ENCODE data around the gene SPDYC.

The SPDYC gene

GRCh38 chr11:65207918-65208784 is 38.1 kb downstream of the SPDYC start:
- no peak for FAIRE-seq

- no peak for FAIRE-seq
These were observed 39.0 kb downstream of the SPDYC start for GRCh38 chr11:65208785-65209710.

GRCh38 chr11:65209711-65210360 is 39.8 kb downstream of the SPDYC start:
- FAIRE-seq: no peak

- FAIRE-seq: no peak
These were observed 40.3 kb downstream of the SPDYC start for GRCh38 chr11:65210361-65210731.

GRCh38 chr11:65210748-65211147 is 40.7 kb downstream of the SPDYC start:
- FAIRE-seq: no peak

- FAIRE-seq: no peak
These were observed 41.5 kb downstream of the SPDYC start for GRCh38 chr11:65211293-65212105.

GRCh38 chr11:65212226-65212801 is 42.3 kb downstream of the SPDYC start:
- no peak for FAIRE-seq

GRCh38 chr11:65213322-65214211 is 43.5 kb downstream of the SPDYC start:
- FAIRE-seq: no peak

- no peak for FAIRE-seq
These were observed 44.3 kb downstream of the SPDYC start for GRCh38 chr11:65214212-65214845.

GRCh38 chr11:65215441-65216076 is 45.5 kb downstream of the SPDYC start:
- FAIRE-seq: no peak

- no peak for FAIRE-seq
These were observed 46.8 kb downstream of the SPDYC start for GRCh38 chr11:65216830-65217229.

- FAIRE-seq: no peak
These were observed 47.7 kb downstream of the SPDYC start for GRCh38 chr11:65217441-65218423.

GRCh38 chr11:65218446-65218845 is 48.4 kb downstream of the SPDYC start:
- FAIRE-seq: no peak

GRCh38 chr11:65219930-65220213 is 49.8 kb downstream of the SPDYC start:
- FAIRE-seq: no peak

GRCh38 chr11:65221026-65221425 is 51.0 kb downstream of the SPDYC start:
- no peak for FAIRE-seq
